IPS DF 6.9 (cell line): Measurements from ENCODE around the gene ZNF726.

ENCODE experiments used
- DNase-seq: peaks from one replicate; pipeline ENCODE4 v3.0.0-alpha.2; 2013; ENCODE audit warnings: low read depth, low spot score
- H3K27ac ChIP-seq: one replicate; pipeline ENCODE4 v1.5.1; 2013; ENCODE audit warnings: low read length, control low read depth
- H3K27me3 ChIP-seq: 2 replicates; pipeline ENCODE4 v1.6.1; 2013; ENCODE audit warnings: mild to moderate bottlenecking, low read length; ENCODE audit not compliant: control insufficient read depth, insufficient read depth
- H3K36me3 ChIP-seq: 2 replicates; pipeline ENCODE4 v1.6.1; 2013; ENCODE audit warnings: low read length; ENCODE audit not compliant: control insufficient read depth, insufficient read depth
- H3K4me1 ChIP-seq: 2 replicates; pipeline ENCODE4 v1.6.1; 2013; ENCODE audit warnings: low read length; ENCODE audit not compliant: control insufficient read depth, insufficient read depth
- H3K4me3 ChIP-seq: 2 replicates; pipeline ENCODE4 v1.5.1; 2013; ENCODE audit warnings: mild to moderate bottlenecking, low read length
- H3K9me3 ChIP-seq: 2 replicates; pipeline ENCODE4 v1.6.1; 2013; ENCODE audit warnings: low read length, inconsistent platforms; ENCODE audit not compliant: control insufficient read depth, insufficient read depth
- WGBS: extraction: QIAGEN DNeasy Blood & Tissue Kit; methylation state at CpG from one replicate; pipeline ENCODE4 v1.1.7; 2013; ENCODE audit warnings: mixed read lengths, missing lambda C conversion rate; ENCODE audit not compliant: insufficient read length, insufficient coverage; 5-methylcytosine and 5-hydroxymethylcytosine counted together

Gene ZNF726

DNA sequence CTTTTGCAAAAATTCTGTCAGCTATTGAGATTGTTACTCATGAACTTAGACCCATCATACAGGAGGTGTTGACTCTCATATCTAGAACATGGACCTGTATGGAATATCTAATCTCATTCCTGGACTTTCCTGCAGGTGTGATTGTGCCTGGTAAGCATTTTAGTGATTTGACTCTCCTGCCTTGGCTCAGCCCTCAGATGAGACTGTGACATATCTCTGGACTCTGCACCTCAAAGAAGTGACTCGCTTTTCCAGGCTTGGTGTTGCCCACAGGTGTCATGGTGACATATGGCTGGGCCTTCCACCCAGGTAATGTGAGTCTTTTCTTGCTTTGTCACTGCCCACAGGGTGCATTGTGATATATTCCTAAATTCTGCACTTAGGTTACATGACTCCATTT, 17.8 kb upstream of the ZNF726 start:
- H3K27ac ChIP-seq, result no peak overlapping the region
- no CpG with 5 or more reads among the region's 1 CpG for WGBS
- no peaks in the 10 kb centered on the region for H3K36me3 ChIP-seq
- H3K4me1 ChIP-seq, result no peaks in the 10 kb centered on the region
- no peak for DNase-seq
- no peaks in the 10 kb centered on the region; the same call in 1 of the 2 replicates for H3K9me3 ChIP-seq
- H3K27me3 ChIP-seq, result no peaks in the 10 kb centered on the region
- H3K4me3 ChIP-seq, result no peak overlapping the region

- no peaks in the 10 kb centered on the region for H3K36me3 ChIP-seq
- no peaks in the 10 kb centered on the region; the same call in 1 of the 2 replicates for H3K9me3 ChIP-seq
- DNase-seq, result no peak
- no peak overlapping the region for H3K4me3 ChIP-seq
- no peaks in the 10 kb centered on the region for H3K27me3 ChIP-seq
- H3K27ac ChIP-seq, result no peak overlapping the region
- H3K4me1 ChIP-seq, result no peaks in the 10 kb centered on the region
- WGBS, result no CpG with 5 or more reads among the region's 4 CpGs
These were observed 13.3 kb upstream of the ZNF726 start for GRCh38 chr19:23901360-23901759.

GRCh38 chr19:23904406-23904805, 10.3 kb upstream of the ZNF726 start:
- no peak overlapping the region for H3K27ac ChIP-seq
- no peaks in the 10 kb centered on the region for H3K4me1 ChIP-seq
- no peaks in the 10 kb centered on the region for H3K36me3 ChIP-seq
- DNase-seq, result no peak
- H3K4me3 ChIP-seq, result no peak overlapping the region
- H3K9me3 ChIP-seq, result peaks cover 3% of the 10 kb centered on the region; the same call in 1 of the 2 replicates
- no CpG with 5 or more reads among the region's 3 CpGs for WGBS
- H3K27me3 ChIP-seq, result no peaks in the 10 kb centered on the region

- peaks cover 3% of the 10 kb centered on the region; the same call in 1 of the 2 replicates for H3K9me3 ChIP-seq
- H3K4me1 ChIP-seq, result no peaks in the 10 kb centered on the region
- H3K27me3 ChIP-seq, result no peaks in the 10 kb centered on the region
- no peak overlapping the region for H3K27ac ChIP-seq
- no peak overlapping the region for H3K4me3 ChIP-seq
- no peak for DNase-seq
- no peaks in the 10 kb centered on the region for H3K36me3 ChIP-seq
- WGBS, result no CpG with 5 or more reads among the region's 4 CpGs
These were observed 8.9 kb upstream of the ZNF726 start for GRCh38 chr19:23905771-23906170.

DNA sequence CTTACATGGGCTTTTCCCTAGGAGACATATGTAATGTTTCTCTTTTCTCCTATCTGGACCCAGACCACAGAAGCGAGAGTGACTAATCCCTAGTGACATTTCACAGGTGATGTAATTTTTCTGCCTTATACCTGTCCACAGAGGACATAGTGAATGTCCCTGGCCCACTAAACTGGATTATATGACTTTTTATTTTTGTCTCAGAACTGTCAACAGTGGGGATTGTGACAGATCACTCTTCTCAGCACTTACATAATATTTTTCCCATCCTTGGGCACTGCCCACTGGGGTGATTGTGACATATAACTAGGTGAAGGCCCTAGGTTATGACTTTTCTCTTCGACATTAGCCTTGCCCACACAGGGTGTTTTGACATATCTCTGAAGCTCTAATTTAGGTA, 7.9 kb upstream of the ZNF726 start:
- Histone ChIP-seq H3K27ac (no peak overlapping the region), H3K4me3 (no peak overlapping the region), H3K36me3 (no peaks in the 10 kb centered on the region), H3K4me1 (no peaks in the 10 kb centered on the region), H3K9me3 (peaks cover 3% of the 10 kb centered on the region; the same call in 1 of the 2 replicates), H3K27me3 (no peaks in the 10 kb centered on the region)
- no peak for DNase-seq
- no CpG with 5 or more reads among the region's 2 CpGs for WGBS

- H3K36me3 ChIP-seq, result no peaks in the 10 kb centered on the region
- no peak for DNase-seq
- no peak overlapping the region for H3K4me3 ChIP-seq
- no peaks in the 10 kb centered on the region for H3K27me3 ChIP-seq
- no peaks in the 10 kb centered on the region for H3K4me1 ChIP-seq
- H3K27ac ChIP-seq, result no peak overlapping the region
- peaks cover 3% of the 10 kb centered on the region; the same call in 1 of the 2 replicates for H3K9me3 ChIP-seq
These were observed 6.5 kb upstream of the ZNF726 start for GRCh38 chr19:23908165-23908564.

GRCh38 chr19:23909222-23909621, 5.5 kb upstream of the ZNF726 start:
- no peak overlapping the region for H3K4me3 ChIP-seq
- H3K4me1 ChIP-seq, result no peaks in the 10 kb centered on the region
- H3K36me3 ChIP-seq, result no peaks in the 10 kb centered on the region
- H3K9me3 ChIP-seq, result peaks cover 3% of the 10 kb centered on the region; the same call in 1 of the 2 replicates
- no peak overlapping the region for H3K27ac ChIP-seq
- no peak for DNase-seq
- H3K27me3 ChIP-seq, result no peaks in the 10 kb centered on the region

DNA sequence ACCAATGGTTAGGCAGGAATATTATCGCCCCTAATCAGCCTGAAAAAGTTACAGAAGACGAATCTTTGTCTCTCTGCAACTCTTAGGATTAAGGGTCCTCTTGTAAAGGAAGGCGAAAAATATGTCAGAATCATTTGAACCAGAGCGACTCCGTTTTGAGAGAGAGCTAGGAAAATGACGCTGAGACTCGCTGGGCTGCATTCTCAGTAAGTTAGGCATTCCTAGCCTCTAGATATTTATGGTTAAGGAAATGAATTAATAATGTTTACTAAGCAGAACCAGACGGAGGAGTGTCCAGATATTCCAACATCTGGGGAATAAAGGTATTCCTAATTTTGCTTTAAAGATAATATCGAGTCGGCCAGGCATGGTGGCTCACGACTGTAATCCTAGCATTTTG, 755 bp upstream of the ZNF726 start:
- no CpG with 5 or more reads among the region's 11 CpGs for WGBS

GRCh38 chr19:23916991-23917390, 2.3 kb downstream of the ZNF726 start:
- H3K9me3 ChIP-seq, result no peaks in the 10 kb centered on the region
- H3K36me3 ChIP-seq, result peaks cover 2% of the 10 kb centered on the region; the same call in 1 of the 2 replicates
- H3K27me3 ChIP-seq, result no peaks in the 10 kb centered on the region
- no peaks in the 10 kb centered on the region for H3K4me1 ChIP-seq
- DNase-seq, result no peak
- H3K4me3 ChIP-seq, result no peak overlapping the region
- no peak overlapping the region for H3K27ac ChIP-seq

More for the DNA sequence above, 755 bp upstream of the ZNF726 start:
- Histone ChIP-seq H3K4me3 (no peak overlapping the region), H3K9me3 (no peaks in the 10 kb centered on the region), H3K4me1 (no peaks in the 10 kb centered on the region), H3K36me3 (no peaks in the 10 kb centered on the region), H3K27ac (no peak overlapping the region), H3K27me3 (no peaks in the 10 kb centered on the region)
- DNase-seq, result no peak

DNA sequence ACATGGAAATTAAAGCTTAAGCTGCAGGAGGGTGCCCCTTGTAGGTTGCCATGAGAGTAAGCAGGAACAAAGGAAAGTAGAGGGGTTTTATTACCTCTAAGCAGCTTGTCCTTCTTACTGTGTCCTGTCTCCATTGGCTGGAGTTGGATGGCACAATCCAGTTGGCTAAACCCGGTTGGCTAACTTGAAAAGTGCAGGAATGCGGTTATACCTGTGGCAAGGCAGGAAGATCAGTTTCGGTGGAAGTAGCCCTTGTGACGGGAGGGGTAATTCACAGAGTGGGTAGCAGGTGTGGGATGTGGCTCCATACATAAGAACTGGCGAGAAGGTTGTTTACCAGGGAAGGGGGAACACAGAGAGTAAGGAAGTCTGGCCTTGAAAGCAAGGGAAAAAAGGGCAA, 3.2 kb downstream of the ZNF726 start:
- H3K27ac ChIP-seq, result no peak overlapping the region
- no peaks in the 10 kb centered on the region for H3K27me3 ChIP-seq
- no peaks in the 10 kb centered on the region for H3K4me1 ChIP-seq
- no CpG with 5 or more reads among the region's 5 CpGs for WGBS
- DNase-seq, result peak; percentile 29
- no peaks in the 10 kb centered on the region for H3K9me3 ChIP-seq
- H3K36me3 ChIP-seq, result peaks cover 2% of the 10 kb centered on the region; the same call in 1 of the 2 replicates
- no peak overlapping the region for H3K4me3 ChIP-seq

DNA sequence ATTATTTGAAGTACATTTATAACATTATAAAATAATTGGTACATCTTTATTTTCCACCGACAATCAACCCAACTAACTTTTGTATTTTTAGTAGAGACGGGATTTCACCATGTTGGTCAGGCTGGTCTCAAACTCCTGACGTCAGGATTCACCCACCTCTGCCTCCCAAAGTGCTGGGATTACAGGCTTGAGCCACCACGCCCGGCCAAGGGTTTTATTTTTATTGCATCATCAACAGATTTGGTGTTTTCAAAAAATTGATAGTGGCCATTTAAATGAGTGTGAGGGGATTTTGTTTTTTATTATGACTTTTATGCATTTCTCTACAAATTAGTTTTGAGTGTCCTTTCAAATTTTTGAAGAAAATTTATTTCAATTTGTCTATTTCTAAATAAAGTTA, 10.6 kb downstream of the ZNF726 start:
- peaks cover 4% of the 10 kb centered on the region; the same call in 1 of the 2 replicates for H3K36me3 ChIP-seq
- no CpG with 5 or more reads among the region's 5 CpGs for WGBS

More for the DNA sequence above, 10.6 kb downstream of the ZNF726 start:
- DNase-seq, result no peak
- H3K4me3 ChIP-seq, result no peak overlapping the region
- H3K27me3 ChIP-seq, result no peaks in the 10 kb centered on the region
- H3K27ac ChIP-seq, result no peak overlapping the region
- H3K4me1 ChIP-seq, result no peaks in the 10 kb centered on the region
- H3K9me3 ChIP-seq, result no peaks in the 10 kb centered on the region
